Stimulated activated CD4-positive, alpha-beta T cell treated with anti-CD3 and anti-CD28 coated beads, TNF-alpha, amount 100 ng/mL, for 24 hours (primary cell): Measurements from ENCODE around the gene ARFGEF3.
"Not testable (repeated sequence)": the region's sequence is repeated elsewhere in the genome, so short reads cannot be mapped to it uniquely, and the experiment has no call there.

Source experiments
- DNase-seq, 3 experiments: peaks; one replicate each; pipeline ENCODE4 v3.0.0-alpha.2; 2020; ENCODE audit warnings: low read depth in 3 of 3

ARFGEF3 gene

GRCh38 chr6:138211048-138211581, 49.4 kb downstream of the ARFGEF3 start:
- DNase-seq: no peak

DNA sequence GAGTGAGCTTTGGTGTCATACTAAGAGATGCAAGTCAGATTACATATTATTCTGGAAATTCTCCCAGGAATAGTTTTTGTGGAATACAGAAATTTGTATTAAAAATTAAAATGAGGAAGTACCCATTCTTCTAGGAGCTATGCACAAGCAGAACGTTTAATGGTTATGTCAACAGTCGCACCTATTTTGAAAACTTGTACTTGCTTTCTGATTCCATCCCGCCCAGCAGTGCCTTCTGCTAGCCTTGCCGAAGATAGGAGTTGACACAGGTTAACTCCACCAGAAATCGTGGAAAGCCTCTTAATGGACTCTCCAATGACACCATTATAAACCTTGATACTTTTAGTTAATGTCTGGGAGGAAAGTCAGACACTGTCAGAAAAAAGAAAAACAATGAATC, 49.9 kb downstream of the ARFGEF3 start:
- no peak for DNase-seq

- DNase-seq: not testable (repeated sequence)
Measured at GRCh38 chr6:138212530-138212929, 50.8 kb downstream of the ARFGEF3 start.

DNA sequence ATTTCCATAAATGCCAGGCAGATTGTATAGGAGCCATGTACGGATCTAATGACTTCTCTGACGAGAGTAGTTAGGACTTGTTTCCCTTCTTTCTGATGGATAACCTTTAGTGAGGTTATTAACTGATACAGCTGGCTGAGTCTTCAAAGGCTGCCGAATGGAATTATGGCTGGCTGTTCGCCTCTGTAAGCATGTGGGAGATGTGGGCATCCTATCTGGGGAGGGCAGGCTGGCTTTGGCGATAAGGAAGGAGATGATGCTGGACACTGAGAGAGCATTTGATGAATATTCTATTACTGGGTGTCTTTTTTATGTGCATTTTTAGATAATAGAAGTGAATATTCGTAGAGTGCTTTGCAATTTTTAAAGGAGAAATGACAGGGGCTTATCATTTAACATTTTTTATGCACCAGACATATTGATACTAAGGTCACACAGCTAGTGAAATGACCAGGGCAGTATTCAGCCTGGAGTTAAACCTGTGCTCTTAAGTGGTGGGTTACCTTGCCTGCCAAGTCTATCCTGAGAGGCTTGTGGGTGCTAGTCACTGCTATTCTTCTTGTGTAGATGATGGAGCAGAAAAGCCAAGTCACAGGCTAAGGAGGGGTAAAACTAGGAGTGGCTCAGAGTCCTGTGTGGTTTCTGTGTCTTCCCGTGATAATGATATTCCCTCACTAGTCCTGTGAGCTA, 53.5 kb downstream of the ARFGEF3 start:
- no peak for DNase-seq

DNA sequence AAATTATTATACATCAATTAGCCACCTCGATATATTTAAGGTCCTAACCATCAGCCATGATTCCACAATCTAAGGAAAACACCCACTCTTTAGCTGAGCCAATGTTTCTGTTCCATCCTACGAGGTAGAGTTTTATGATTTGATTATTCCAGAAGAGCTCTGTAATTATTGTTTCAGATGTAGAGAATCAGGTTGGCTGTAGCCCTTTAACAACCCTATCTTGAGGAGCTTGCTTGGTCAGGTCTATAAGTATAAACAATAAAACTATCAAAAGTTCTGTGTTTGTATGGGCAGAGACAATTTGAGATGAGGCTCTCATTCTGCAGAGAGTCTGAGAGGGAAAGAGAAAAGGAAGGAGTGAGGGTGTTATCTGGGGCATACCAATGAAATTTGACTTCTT, 56.7 kb downstream of the ARFGEF3 start, which contains the start of gene PBOV1:
Gene PBOV1 (minus strand): TSS at position 43 of the 400 bp plus-strand sequence. CDS start 96 bp downstream, outside the sequence.
- no peak for DNase-seq

GRCh38 chr6:138219398-138219797, 57.7 kb downstream of the ARFGEF3 start:
- DNase-seq: no peak

GRCh38 chr6:138219901-138220300, 58.2 kb downstream of the ARFGEF3 start:
- no peak for DNase-seq

GRCh38 chr6:138222901-138223546, 61.3 kb downstream of the ARFGEF3 start:
- DNase-seq: no peak

DNA sequence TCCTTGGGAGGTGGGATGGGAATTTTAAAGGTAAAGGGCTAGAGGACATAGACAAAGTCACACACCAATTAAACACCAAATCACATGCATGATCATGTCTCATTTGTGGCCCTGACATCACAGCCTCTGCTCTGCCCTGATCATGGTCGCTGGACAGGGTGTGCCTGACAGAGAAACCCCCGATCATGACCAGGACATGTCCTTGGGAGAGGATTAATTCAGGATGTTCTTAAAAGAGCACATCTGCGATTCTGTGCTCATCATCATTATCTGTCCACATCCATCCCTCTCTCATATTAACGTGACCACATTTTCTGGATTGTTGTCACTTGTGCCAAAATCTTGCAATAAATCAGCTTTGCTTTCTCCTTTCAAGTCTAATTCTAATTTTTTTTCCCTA, 64.2 kb downstream of the ARFGEF3 start:
- DNase-seq: no peak

- no peak for DNase-seq
Measured at GRCh38 chr6:138226700-138227315, 65.1 kb downstream of the ARFGEF3 start.

DNA sequence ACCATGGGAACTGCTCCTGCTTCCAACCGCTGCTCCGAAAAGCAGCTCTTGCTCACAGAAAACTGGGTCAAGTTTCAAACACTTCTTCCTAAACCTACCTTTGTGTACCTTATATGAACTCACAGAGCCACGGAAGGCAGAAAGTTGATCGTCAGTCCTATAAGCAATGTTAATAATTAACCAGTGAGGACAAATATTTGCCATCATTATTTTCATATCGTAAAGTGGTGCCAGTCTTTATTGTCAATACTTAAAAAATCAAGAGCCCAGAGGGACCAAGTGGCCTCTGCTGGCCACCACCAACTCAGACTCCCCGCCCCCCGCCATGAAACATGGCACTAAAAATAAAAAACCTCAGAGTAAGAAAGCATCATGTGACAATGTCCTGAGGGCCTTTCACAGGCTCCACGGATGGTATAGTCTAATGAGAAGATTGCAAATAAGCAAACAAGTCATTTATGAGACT, 65.6 kb downstream of the ARFGEF3 start:
- DNase-seq: no peak

DNA sequence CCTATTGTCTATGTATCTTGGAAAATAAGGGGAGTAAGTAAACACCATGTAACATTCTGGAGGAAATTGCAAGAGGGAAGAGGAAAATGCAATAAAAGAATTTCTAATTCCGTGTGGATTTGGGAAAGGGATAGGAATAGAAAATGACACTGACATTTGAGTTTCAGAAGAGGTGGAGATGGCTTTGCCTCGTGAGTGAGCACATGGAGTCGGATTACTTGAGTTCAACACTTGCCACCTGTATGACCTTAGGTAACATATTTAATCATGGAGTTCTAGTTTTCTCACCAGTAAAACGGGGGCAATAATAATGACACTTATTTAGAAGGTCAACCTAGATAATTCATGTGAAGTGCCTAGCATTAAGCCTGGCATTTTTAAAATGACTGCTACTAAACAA, 67.3 kb downstream of the ARFGEF3 start:
- DNase-seq: no peak

DNA sequence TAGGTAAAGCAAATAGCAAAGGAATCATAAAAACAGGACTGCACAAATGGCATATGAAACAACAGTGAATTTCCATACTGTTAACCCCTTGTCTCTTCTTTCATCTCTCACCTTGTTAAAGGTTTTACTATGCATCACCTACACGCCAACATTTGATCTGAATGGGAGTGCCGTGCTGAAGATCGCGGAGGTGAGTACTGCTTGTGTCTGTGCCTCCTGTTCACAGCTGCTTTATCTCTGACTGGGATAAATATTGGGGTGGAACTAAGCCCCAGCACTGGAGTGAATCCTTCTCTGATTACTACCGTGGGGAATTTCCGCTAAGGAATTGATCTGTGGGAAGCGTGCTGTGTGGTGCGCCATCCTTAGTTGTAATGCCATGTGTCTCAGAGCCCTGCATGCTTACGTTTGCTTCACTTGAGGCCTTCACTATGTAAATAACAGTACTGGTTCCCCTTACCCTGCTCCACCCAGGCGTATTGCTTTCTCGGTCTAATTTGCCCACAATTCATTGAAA, 68.0 kb downstream of the ARFGEF3 start:
- DNase-seq: no peak

DNA sequence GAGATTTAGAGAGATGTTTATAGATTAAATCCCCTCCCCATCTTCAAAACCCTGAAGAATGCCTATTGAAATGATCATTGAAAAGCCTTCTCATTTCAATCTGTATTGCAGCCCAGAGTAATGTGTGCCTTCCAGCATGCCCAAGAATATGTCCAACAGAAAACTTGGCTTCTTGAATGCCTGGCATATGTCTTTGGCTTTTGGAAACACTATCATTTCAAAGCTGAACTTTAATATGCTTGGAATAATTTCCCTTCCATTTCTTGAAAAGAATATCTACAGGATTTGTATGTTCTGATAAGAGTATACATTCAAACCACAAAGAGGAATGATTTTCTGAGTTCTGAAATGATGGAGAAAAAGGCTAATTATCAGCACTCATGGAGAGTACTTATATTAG, 68.5 kb downstream of the ARFGEF3 start:
- DNase-seq: no peak

DNA sequence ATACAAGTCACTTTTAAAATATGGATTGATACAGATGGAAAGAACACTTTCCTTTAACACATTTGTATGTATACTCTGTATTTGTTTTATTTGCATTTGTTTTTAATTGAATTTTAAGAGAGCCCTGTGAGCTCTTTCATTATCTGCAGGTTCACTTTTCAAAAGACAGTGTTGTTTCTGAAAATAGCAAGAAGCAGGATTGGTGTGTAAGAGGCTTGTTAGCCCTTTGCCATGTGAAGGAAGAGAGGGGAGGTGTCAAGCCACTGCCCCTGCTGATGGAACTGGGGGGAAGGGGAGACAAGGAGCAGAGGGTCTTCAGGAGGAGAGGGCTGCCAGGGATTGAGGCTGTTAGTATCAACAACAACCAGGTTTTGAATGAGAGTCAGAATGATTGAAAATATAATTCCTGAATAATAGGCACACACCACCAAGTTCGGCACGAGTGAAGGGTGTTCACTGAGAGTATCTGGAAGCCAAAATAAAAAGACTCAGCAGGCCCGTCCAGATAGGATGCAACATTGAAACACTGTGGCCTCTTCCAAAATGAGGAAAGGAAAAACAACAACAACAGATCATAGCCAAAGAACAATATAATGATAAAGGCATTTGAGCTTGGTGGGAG, 69.1 kb downstream of the ARFGEF3 start:
- DNase-seq: no peak

GRCh38 chr6:138231381-138231886, 69.7 kb downstream of the ARFGEF3 start:
- DNase-seq: no peak

DNA sequence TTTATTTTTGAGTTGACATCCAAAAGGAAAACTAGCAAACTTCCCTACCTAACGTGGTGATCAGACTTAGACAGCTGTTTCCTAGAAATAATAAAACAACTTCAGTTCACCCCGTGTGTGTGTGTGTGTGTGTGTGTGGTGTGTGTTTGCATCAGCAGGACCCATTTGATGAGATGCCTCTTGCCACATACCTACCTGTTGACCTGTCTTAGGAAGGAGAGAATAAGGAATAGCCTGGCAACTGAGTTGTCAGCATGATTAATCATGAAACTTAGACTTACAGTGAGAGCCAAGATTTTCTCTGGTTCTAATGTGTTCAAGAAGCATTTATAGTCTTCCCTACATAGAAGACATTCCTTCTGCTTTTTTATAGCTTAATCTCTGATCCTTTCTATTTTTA, 72.6 kb downstream of the ARFGEF3 start:
- DNase-seq: no peak

- DNase-seq: no peak
Measured at GRCh38 chr6:138235205-138235604, 73.5 kb downstream of the ARFGEF3 start.

DNA sequence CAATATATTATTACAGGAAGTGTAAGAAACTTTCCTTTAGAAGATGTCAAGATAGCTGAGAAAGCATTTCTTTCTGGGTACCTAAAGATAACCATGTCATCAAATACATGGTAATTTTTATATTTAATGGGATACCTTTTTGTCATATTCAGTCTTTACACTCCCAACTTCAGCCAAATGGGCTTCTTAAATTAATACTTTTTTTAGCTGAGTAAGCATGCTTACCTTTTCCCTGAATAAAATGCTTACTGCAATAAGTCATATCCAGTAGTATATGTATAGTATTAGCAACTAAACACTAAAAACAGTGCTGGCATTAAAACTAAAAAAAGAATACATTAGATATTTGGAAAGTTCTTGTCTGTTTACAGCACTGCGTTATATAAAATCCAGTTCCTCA, 74.0 kb downstream of the ARFGEF3 start:
- DNase-seq: no peak

GRCh38 chr6:138237463-138237862, 75.7 kb downstream of the ARFGEF3 start:
- no peak for DNase-seq

GRCh38 chr6:138238368-138238767, 76.6 kb downstream of the ARFGEF3 start:
- no peak for DNase-seq

DNA sequence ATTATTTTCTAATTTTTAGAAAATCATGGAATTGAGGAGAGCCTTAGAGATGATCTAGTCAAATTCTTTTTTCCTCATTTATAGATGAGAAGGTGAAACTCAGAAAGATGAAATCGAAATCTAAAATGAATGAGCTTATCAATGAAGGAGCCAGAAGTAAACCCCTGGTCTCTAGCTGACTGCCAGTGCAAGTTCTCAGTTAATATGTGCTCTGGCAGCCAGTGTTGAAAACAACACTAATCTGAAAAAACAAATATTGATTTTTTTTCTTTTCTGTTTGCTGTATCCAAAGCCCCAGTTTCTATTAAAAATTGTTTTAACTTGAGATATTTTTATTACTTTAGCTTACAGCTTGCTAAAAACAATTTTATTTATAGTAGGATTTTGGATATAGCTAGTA, 78.0 kb downstream of the ARFGEF3 start:
- DNase-seq: no peak
